ENCODE measurements around the gene GSTM5. TPM values are rescaled to one million over a fixed set of nuclear protein-coding genes. Genes with fewer than 3 reads are reported as not detected.

Gene GSTM5
- total and polyA plus RNA-seq, 2 of the 13 experiments (the other 11 are each of a cell fraction or from before 2014, with no cell fraction given), result not detected

DNA sequence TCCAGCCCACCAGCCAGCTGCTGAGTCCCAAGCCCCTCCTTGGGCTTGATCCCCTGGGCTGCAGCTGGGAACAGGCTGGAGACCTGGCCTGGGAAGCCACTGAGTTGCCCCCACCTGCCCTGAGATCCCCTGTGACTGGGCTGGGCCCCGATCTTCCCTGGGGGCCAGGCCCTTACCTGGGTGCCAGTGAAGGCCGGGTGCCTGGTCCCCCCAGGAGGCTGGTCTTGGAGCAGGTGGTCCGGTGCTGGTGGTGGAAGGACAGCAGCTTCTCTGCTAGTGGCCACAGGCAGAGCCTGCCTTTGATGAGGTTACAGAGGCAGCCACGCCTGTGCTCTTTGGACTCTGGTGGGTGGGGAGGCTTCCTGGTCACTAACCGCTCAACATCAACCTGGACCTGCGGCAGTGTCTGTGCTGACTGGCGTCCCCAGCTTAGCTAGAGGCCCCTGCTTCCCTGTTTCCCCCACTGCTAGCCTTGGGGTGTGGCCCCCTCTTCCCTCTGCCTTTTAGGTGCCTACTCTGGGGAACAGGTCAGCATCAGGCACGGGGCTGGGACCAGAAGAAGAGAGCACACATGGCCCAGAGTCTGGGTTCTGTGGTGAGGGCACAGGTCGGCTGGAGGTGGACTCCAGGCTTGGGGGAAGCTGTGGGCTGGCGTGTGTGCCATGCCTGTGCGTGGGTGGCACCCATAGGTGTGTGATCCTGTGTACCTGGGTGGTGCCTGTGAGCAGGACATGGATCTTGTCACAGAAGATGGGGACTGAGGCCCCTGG is 51.8 kb downstream of the GSTM5 start, which contains the start of gene EPS8L3 (continued):
- TF ChIP-seq ASH2L (IDR thresholded peaks at IDR 0.05; ENCODE audit: insufficient read length, low read depth, low read length) (peak; percentile 34), ZFP90 (CRISPR knock-in tag; IDR thresholded peaks at IDR 0.05; ENCODE audit: borderline replicate concordance) (0 out of 2 replicates have a peak, but pooled peaks have one; percentile 46), JUNB (CRISPR knock-in tag; IDR thresholded peaks at IDR 0.05; ENCODE audit: borderline replicate concordance) (no peak), NAIF1 (CRISPR knock-in tag; IDR thresholded peaks at IDR 0.05; ENCODE audit: borderline replicate concordance) (no peak), ZNF234 (CRISPR knock-in tag; conservative IDR thresholded peaks at IDR 0.05) (no peak), HOXA3 (CRISPR knock-in tag; IDR thresholded peaks at IDR 0.05) (peak; percentile 69; the same call in 1 of the 2 replicates), ZNF383 (CRISPR knock-in tag; IDR thresholded peaks at IDR 0.05; ENCODE audit: borderline replicate concordance) (no peak), SIX4 (CRISPR knock-in tag; IDR thresholded peaks at IDR 0.05) (no peak), RNF2 (conservative IDR thresholded peaks at IDR 0.05; ENCODE audit: low read depth) (no peak), SP1 (IDR thresholded peaks at IDR 0.05) (no peak), SP1 (CRISPR knock-in tag; IDR thresholded peaks at IDR 0.05) (0 out of 2 replicates have a peak, but pooled peaks have one; percentile 15), THAP11 (CRISPR knock-in tag; IDR thresholded peaks at IDR 0.05) (peak; percentile 45; the same call in 1 of the 2 replicates), ZNF44 (CRISPR knock-in tag; IDR thresholded peaks at IDR 0.05) (no peak), CHCHD3 (CRISPR knock-in tag; IDR thresholded peaks at IDR 0.05) (no peak), CCDC6 (CRISPR knock-in tag; IDR thresholded peaks at IDR 0.05) (peak; percentile 48; the same call in 1 of the 2 replicates), TCF7L2 (IDR thresholded peaks at IDR 0.05; ENCODE audit: low read depth, low read length) (no peak; the same call in 1 of the 2 replicates), ZNF839 (CRISPR knock-in tag; IDR thresholded peaks at IDR 0.05; ENCODE audit: borderline replicate concordance) (no peak; the same call in 1 of the 2 replicates), ZSCAN29 (CRISPR knock-in tag; conservative IDR thresholded peaks at IDR 0.05) (0 out of 2 replicates have a peak, but pooled peaks have one; percentile 30), HMG20B (CRISPR knock-in tag; conservative IDR thresholded peaks at IDR 0.05) (no peak), ZFP36L2 (CRISPR knock-in tag; IDR thresholded peaks at IDR 0.05) (no peak), ZNF562 (CRISPR knock-in tag; IDR thresholded peaks at IDR 0.05; ENCODE audit: borderline replicate concordance) (no peak), ZBTB3 (CRISPR knock-in tag; IDR thresholded peaks at IDR 0.05; ENCODE audit: borderline replicate concordance, low read depth) (no peak)
- TF ChIP-seq, protein P1, sequence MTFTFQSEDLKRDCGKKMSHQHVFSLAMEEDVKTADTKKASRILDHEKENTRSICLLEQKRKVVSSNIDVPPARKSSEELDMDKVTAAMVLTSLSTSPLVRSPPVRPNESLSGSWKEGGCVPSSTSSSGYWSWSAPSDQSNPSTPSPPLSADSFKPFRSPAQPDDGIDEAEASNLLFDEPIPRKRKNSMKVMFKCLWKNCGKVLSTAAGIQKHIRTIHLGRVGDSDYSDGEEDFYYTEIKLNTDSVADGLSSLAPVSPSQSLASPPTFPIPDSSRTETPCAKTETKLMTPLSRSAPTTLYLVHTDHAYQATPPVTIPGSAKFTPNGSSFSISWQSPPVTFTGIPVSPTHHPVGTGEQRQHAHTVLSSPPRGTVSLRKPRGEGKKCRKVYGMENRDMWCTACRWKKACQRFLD (CRISPR knock-in tag; IDR thresholded peaks at IDR 0.05; ENCODE audit: borderline replicate concordance), result 0 out of 2 replicates have a peak, but pooled peaks have one; percentile 59
- TF ChIP-seq, protein P2, sequence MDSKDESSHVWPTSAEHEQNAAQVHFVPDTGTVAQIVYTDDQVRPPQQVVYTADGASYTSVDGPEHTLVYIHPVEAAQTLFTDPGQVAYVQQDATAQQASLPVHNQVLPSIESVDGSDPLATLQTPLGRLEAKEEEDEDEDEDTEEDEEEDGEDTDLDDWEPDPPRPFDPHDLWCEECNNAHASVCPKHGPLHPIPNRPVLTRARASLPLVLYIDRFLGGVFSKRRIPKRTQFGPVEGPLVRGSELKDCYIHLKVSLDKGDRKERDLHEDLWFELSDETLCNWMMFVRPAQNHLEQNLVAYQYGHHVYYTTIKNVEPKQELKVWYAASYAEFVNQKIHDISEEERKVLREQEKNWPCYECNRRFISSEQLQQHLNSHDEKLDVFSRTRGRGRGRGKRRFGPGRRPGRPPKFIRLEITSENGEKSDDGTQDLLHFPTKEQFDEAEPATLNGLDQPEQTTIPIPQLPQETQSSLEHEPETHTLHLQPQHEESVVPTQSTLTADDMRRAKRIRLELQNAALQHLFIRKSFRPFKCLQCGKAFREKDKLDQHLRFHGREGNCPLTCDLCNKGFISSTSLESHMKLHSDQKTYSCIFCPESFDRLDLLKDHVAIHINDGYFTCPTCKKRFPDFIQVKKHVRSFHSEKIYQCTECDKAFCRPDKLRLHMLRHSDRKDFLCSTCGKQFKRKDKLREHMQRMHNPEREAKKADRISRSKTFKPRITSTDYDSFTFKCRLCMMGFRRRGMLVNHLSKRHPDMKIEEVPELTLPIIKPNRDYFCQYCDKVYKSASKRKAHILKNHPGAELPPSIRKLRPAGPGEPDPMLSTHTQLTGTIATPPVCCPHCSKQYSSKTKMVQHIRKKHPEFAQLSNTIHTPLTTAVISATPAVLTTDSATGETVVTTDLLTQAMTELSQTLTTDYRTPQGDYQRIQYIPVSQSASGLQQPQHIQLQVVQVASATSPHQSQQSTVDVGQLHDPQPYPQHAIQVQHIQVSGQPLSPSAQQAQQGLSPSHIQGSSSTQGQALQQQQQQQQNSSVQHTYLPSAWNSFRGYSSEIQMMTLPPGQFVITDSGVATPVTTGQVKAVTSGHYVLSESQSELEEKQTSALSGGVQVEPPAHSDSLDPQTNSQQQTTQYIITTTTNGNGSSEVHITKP (CRISPR knock-in tag; IDR thresholded peaks at IDR 0.05; ENCODE audit: low read depth), result no peak
- TF ChIP-seq, protein P3, sequence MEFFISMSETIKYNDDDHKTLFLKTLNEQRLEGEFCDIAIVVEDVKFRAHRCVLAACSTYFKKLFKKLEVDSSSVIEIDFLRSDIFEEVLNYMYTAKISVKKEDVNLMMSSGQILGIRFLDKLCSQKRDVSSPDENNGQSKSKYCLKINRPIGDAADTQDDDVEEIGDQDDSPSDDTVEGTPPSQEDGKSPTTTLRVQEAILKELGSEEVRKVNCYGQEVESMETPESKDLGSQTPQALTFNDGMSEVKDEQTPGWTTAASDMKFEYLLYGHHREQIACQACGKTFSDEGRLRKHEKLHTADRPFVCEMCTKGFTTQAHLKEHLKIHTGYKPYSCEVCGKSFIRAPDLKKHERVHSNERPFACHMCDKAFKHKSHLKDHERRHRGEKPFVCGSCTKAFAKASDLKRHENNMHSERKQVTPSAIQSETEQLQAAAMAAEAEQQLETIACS (CRISPR knock-in tag; IDR thresholded peaks at IDR 0.05), result no peak

Measured in HepG2 (cell line).